Panc1 (cell line): ENCODE data around the gene LIPT1. TPM values are rescaled to one million over a fixed set of nuclear protein-coding genes. Genes with fewer than 3 reads are reported as not detected.
A peak's percentile ranks its signal among the peaks of the same experiment; 100 is the strongest.

Experiments
- ATAC-seq: fragments of 200-7000 bp; cut with Tn5 transposase; 2 replicates; pipeline ENCODE4 v1.9.1; 2020; ENCODE audit warnings: mild to moderate bottlenecking, moderate library complexity
- BruUV-seq: library from RNA; stranded (reverse); fragments of 400-500 nt; replicated peaks from 2 replicates; lab custom pipeline; 2021; lab: Mats Ljungman, UMichigan
- CTCF ChIA-PET: fragments of 300-600 bp; sonication (Branson Sonifier 250); formaldehyde crosslinking; loops from one replicate; lab custom pipeline; 2022; ENCODE audit warnings: antibody characterized with exemption; lab: Charles Lee
- POLR2A ChIA-PET: fragments of 300-600 bp; sonication (Branson Sonifier 250); formaldehyde crosslinking; loops from one replicate; lab custom pipeline; 2022; ENCODE audit warnings: antibody characterized with exemption; lab: Charles Lee
- DNase-seq: peaks from one replicate; pipeline ENCODE4 v3.0.0-alpha.2; 2010; ENCODE audit warnings: low read depth, low spot score
- H3K27ac ChIP-seq: 2 replicates; pipeline ENCODE4 v1.5.1; 2011; ENCODE audit warnings: mild to moderate bottlenecking, low read length, inconsistent platforms
- H3K27me3 ChIP-seq: fragments of 200-500 bp; sonication (Bioruptor generic); 2 replicates; pipeline ENCODE4 v1.6.0; 2014; ENCODE audit warnings: low read length, inconsistent platforms; ENCODE audit not compliant: control insufficient read depth, insufficient read depth
- H3K36me3 ChIP-seq: fragments of 200-500 bp; sonication (Bioruptor generic); 2 replicates; pipeline ENCODE4 v1.5.1; 2014; ENCODE audit warnings: inconsistent platforms, mild to moderate bottlenecking, low read length, moderate library complexity; ENCODE audit not compliant: control insufficient read depth, insufficient read depth
- H3K4me1 ChIP-seq: 2 replicates; pipeline ENCODE4 v1.5.1; 2011; ENCODE audit warnings: inconsistent platforms, mild to moderate bottlenecking, low read length, moderate library complexity; ENCODE audit not compliant: control insufficient read depth, insufficient read depth
- H3K4me3 ChIP-seq, 2 experiments: 2 replicates each; pipeline ENCODE4 v1.5.1; 2011 to 2012; ENCODE audit warnings: low read depth in 2 of 2, low read length in 2 of 2, mild to moderate bottlenecking in 2 of 2, inconsistent platforms in 1 of 2, moderate library complexity in 1 of 2
- H3K9me3 ChIP-seq: fragments of 200-500 bp; sonication (Bioruptor generic); 2 replicates; pipeline ENCODE4 v1.5.1; 2014; ENCODE audit warnings: low read depth, mild to moderate bottlenecking, inconsistent platforms, low read length, moderate library complexity; ENCODE audit not compliant: control insufficient read depth, insufficient read depth
- POLR2AphosphoS5 ChIP-seq: IDR thresholded peaks from 2 replicates; pipeline ENCODE4 v1.6.1; 2012; ENCODE audit warnings: mild to moderate bottlenecking, low read depth, low read length, moderate library complexity
- SIN3A ChIP-seq: IDR thresholded peaks from 2 replicates; pipeline ENCODE4 v1.6.1; 2012; ENCODE audit warnings: low read depth, mild to moderate bottlenecking, low read length, moderate library complexity, borderline replicate concordance; ENCODE audit not compliant: insufficient read depth
- TCF7L2 ChIP-seq: IDR thresholded peaks from 2 replicates; pipeline ENCODE4 v1.6.1; 2011; ENCODE audit warnings: mild to moderate bottlenecking, low read depth, low read length, inconsistent platforms
- in situ Hi-C: cut with HindIII; loops from 2 replicates; pipeline ENCODE4 v1.10.0; 2016; ENCODE audit warnings: low sequenced_read_pairs, low pct_unique_long_range_greater_than_20kb
- intact Hi-C: fragments of 100-400 bp; cut with micrococcal nuclease; formaldehyde crosslinking; loops from one replicate; pipeline ENCODE4 v1.10.0; 2022; ENCODE audit not compliant: unreplicated experiment
- total RNA-seq: library from RNA; stranded (reverse); gene quantifications from one replicate; pipeline ENCODE4 v1.2.1, GENCODE V29; 2021; ENCODE audit not compliant: unreplicated experiment
- TF ChIP-seq, protein P1 (sequence below): fragments of 450-650 bp; IDR thresholded peaks from 2 replicates; pipeline ENCODE4 v1.5.1; 2017; ENCODE audit warnings: mild to moderate bottlenecking
- TF ChIP-seq, protein P2 (sequence below), 2 experiments: IDR thresholded peaks; 2 replicates each; pipeline ENCODE4 v1.6.1; 2011 to 2012; ENCODE audit warnings: low read depth in 2 of 2, control low read depth in 1 of 2, low read length in 1 of 2, mild to moderate bottlenecking in 1 of 2, moderate library complexity in 1 of 2; ENCODE audit not compliant: insufficient read depth in 1 of 2

The LIPT1 gene
- total RNA-seq, 1 experiment from 2014 or later: 9.0 TPM

DNA sequence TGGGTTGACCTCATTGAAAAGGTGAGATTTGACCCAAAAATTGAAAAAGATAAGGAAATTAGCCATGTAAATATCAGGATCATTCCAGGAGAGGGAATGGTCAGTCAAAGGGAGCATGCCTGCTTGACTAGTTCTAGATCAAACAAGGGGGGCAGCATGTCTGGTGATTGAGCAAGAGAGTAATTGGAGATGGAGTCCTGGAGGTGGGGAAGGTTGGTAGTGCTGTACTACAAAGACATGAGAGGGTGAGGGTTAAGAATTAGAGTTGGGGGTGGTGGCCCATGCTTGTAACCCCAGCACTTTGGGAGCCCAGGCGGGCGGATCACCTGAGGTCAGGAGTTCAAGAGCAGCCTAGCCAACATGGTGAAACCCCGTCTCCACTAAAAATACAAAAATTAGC is 28.3 kb downstream of the LIPT1 start:
- Histone ChIP-seq H3K4me3 (no peak overlapping the region), H3K4me1 (peaks cover 12% of the 10 kb centered on the region), H3K9me3 (no peaks in the 10 kb centered on the region), H3K36me3 (peaks cover 4% of the 10 kb centered on the region; the same call in 1 of the 2 replicates), H3K27me3 (no peaks in the 10 kb centered on the region), H3K27ac (peak overlapping the region; percentile 88)
- no TSS peak for BruUV-seq
- ATAC-seq (no peak), DNase-seq (no peak)
- TF ChIP-seq POLR2AphosphoS5: no peak
- TF ChIP-seq, protein P1, sequence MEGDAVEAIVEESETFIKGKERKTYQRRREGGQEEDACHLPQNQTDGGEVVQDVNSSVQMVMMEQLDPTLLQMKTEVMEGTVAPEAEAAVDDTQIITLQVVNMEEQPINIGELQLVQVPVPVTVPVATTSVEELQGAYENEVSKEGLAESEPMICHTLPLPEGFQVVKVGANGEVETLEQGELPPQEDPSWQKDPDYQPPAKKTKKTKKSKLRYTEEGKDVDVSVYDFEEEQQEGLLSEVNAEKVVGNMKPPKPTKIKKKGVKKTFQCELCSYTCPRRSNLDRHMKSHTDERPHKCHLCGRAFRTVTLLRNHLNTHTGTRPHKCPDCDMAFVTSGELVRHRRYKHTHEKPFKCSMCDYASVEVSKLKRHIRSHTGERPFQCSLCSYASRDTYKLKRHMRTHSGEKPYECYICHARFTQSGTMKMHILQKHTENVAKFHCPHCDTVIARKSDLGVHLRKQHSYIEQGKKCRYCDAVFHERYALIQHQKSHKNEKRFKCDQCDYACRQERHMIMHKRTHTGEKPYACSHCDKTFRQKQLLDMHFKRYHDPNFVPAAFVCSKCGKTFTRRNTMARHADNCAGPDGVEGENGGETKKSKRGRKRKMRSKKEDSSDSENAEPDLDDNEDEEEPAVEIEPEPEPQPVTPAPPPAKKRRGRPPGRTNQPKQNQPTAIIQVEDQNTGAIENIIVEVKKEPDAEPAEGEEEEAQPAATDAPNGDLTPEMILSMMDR: no peak
- no peak for TF ChIP-seq SIN3A
- no peak for TF ChIP-seq TCF7L2
- TF ChIP-seq, protein P2, sequence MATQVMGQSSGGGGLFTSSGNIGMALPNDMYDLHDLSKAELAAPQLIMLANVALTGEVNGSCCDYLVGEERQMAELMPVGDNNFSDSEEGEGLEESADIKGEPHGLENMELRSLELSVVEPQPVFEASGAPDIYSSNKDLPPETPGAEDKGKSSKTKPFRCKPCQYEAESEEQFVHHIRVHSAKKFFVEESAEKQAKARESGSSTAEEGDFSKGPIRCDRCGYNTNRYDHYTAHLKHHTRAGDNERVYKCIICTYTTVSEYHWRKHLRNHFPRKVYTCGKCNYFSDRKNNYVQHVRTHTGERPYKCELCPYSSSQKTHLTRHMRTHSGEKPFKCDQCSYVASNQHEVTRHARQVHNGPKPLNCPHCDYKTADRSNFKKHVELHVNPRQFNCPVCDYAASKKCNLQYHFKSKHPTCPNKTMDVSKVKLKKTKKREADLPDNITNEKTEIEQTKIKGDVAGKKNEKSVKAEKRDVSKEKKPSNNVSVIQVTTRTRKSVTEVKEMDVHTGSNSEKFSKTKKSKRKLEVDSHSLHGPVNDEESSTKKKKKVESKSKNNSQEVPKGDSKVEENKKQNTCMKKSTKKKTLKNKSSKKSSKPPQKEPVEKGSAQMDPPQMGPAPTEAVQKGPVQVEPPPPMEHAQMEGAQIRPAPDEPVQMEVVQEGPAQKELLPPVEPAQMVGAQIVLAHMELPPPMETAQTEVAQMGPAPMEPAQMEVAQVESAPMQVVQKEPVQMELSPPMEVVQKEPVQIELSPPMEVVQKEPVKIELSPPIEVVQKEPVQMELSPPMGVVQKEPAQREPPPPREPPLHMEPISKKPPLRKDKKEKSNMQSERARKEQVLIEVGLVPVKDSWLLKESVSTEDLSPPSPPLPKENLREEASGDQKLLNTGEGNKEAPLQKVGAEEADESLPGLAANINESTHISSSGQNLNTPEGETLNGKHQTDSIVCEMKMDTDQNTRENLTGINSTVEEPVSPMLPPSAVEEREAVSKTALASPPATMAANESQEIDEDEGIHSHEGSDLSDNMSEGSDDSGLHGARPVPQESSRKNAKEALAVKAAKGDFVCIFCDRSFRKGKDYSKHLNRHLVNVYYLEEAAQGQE (IDR thresholded peaks at IDR 0.05; ENCODE audit: insufficient read depth in 1 of 2, low read depth in 2 of 2, low read length in 1 of 2): no peak
- CTCF ChIA-PET: no interaction called here
- POLR2A ChIA-PET: no interaction called here
- in situ Hi-C loops: no loop called here
- intact Hi-C loops: loop anchor here (5.0 kb wide), 1 partner anchor 154 kb away; the partner anchor contains the start of genes EIF5B and TXNDC9

DNA sequence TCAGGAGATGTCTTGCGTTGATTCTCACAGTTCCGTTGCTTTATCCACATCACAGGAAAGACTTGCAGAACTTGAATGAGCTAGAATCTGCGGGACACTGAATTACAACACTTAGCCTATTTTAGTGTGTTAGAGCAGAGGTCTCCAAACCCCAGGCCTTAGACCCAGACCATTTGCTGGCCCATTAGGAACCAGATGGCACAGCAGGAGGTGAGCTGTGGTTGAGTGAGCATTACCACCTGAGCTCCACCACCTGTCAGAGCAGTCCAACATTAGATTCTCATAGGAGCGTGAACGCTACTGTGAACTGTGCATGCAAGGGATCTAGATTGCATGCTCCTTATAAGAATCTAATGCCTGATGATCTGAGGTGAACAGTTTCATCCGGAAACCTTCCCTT is 30.0 kb downstream of the LIPT1 start:
- no TSS peak for BruUV-seq
- no peak for DNase-seq
- in situ Hi-C loops: no loop called here
- peaks cover 4% of the 10 kb centered on the region; the same call in 1 of the 2 replicates for H3K36me3 ChIP-seq
- peaks cover 8% of the 10 kb centered on the region for H3K4me1 ChIP-seq
- POLR2A ChIA-PET: no interaction called here
- no peaks in the 10 kb centered on the region for H3K9me3 ChIP-seq
- intact Hi-C loops: loop anchor here (5.0 kb wide), 1 partner anchor 152 kb away; the partner anchor contains the start of genes EIF5B and TXNDC9
- H3K27ac ChIP-seq: no peak overlapping the region
- CTCF ChIA-PET: no interaction called here
- H3K27me3 ChIP-seq: no peaks in the 10 kb centered on the region
- no peak for ATAC-seq
- TF ChIP-seq POLR2AphosphoS5: no peak
- TF ChIP-seq, protein P1: no peak
- TF ChIP-seq TCF7L2: no peak
- TF ChIP-seq, protein P2 (IDR thresholded peaks at IDR 0.05; ENCODE audit: insufficient read depth in 1 of 2, low read depth in 2 of 2, low read length in 1 of 2): no peak
- TF ChIP-seq SIN3A: no peak
- H3K4me3 ChIP-seq: no peak overlapping the region
